H1 (cell line): ENCODE results near the gene BSN. TPM values are rescaled to one million over a fixed set of nuclear protein-coding genes. Genes with fewer than 3 reads are reported as not detected.

Source experiments
- CTCF ChIA-PET: fragments of 300-600 bp; sonication (Branson Sonifier 250); formaldehyde crosslinking; loops from one replicate; lab custom pipeline; 2021; ENCODE audit not compliant: partially characterized antibody; lab: Charles Lee
- POLR2A ChIA-PET: fragments of 300-600 bp; sonication (Branson Sonifier 250); formaldehyde crosslinking; loops from one replicate; lab custom pipeline; 2021; ENCODE audit warnings: inconsistent platforms; ENCODE audit not compliant: partially characterized antibody; lab: Charles Lee
- DNase-seq, 2 experiments: peaks; one replicate each; pipeline versions ENCODE4 v3.0.0 to v3.0.0-alpha.2; 2010 to 2022; ENCODE audit warnings: low spot score in 2 of 2, low read depth in 1 of 2, mixed read lengths in 1 of 2
- FAIRE-seq: peaks from 2 replicates; lab custom pipeline; 2011; peaks lifted over from hg19 to GRCh38; lab: Jason Lieb, UNC
- H2AFZ ChIP-seq: 2 replicates; pipeline ENCODE4 v1.8.1; 2012; ENCODE audit warnings: low read length, inconsistent platforms
- H2AK5ac ChIP-seq: 2 replicates; pipeline ENCODE4 v1.6.1; 2013; ENCODE audit warnings: low read depth, low read length
- H2BK120ac ChIP-seq: replicated peaks from 2 replicates; pipeline ENCODE3; 2013; ENCODE audit warnings: low read depth, low read length, inconsistent platforms
- H2BK12ac ChIP-seq: 2 replicates; pipeline ENCODE4 v1.6.1; 2013; ENCODE audit warnings: low read depth, low read length
- H2BK15ac ChIP-seq: 2 replicates; pipeline ENCODE4 v1.6.1; 2013; ENCODE audit warnings: low read length
- H2BK20ac ChIP-seq: 2 replicates; pipeline ENCODE4 v1.6.1; 2013; ENCODE audit warnings: low read length
- H2BK5ac ChIP-seq: 2 replicates; pipeline ENCODE4 v1.6.1; 2013; ENCODE audit warnings: low read depth, low read length
- H3K14ac ChIP-seq: 2 replicates; pipeline ENCODE4 v1.6.1; 2013; ENCODE audit warnings: inconsistent platforms; ENCODE audit not compliant: insufficient read length
- H3K18ac ChIP-seq: 2 replicates; pipeline ENCODE4 v1.6.1; 2013; ENCODE audit warnings: low read length; ENCODE audit errors: extremely low read depth
- H3K23ac ChIP-seq: 2 replicates; pipeline ENCODE4 v1.6.1; 2013; ENCODE audit warnings: inconsistent platforms; ENCODE audit not compliant: insufficient read length
- H3K23me2 ChIP-seq: 2 replicates; pipeline ENCODE4 v1.6.1; 2013; ENCODE audit warnings: low read depth, low read length
- H3K27ac ChIP-seq: 2 replicates; pipeline ENCODE4 v1.6.1; 2011; ENCODE audit warnings: low read depth, low read length, inconsistent platforms
- H3K27me3 ChIP-seq, 4 experiments: replicated peaks in 1 of 4; 1 replicate in 1 of 4; 2 replicates in 3 of 4; pipeline versions ENCODE4 v1.6.1 to v1.8.1; 2011 to 2013; ENCODE audit warnings: low read length in 3 of 4, mild to moderate bottlenecking in 3 of 4, inconsistent platforms in 2 of 4, mixed read lengths in 2 of 4, moderate library complexity in 1 of 4; ENCODE audit not compliant: control insufficient read depth in 3 of 4, insufficient read depth in 3 of 4; ENCODE audit errors: extremely low read depth in 1 of 4
- H3K36me3 ChIP-seq, 4 experiments: 2 replicates each; pipeline versions ENCODE4 v1.6.1 to v1.8.1; 2011 to 2013; ENCODE audit warnings: mild to moderate bottlenecking in 4 of 4, low read length in 3 of 4, moderate library complexity in 2 of 4, control low read depth in 1 of 4, inconsistent platforms in 1 of 4; ENCODE audit not compliant: insufficient read depth in 4 of 4, control insufficient read depth in 2 of 4
- H3K4ac ChIP-seq: replicated peaks from 2 replicates; pipeline ENCODE3; 2013; ENCODE audit warnings: low read length, low read depth, mixed read lengths, inconsistent platforms; ENCODE audit not compliant: insufficient read length
- H3K4me1 ChIP-seq, 4 experiments: replicated peaks in 1 of 4; 1 replicate in 1 of 4; 2 replicates in 3 of 4; pipeline versions ENCODE4 v1.6.1 to v1.8.1; 2011 to 2013; ENCODE audit warnings: low read length in 3 of 4, inconsistent platforms in 2 of 4, mixed read lengths in 1 of 4; ENCODE audit not compliant: insufficient read depth in 4 of 4, control insufficient read depth in 3 of 4
- H3K4me2 ChIP-seq, 2 experiments: 2 replicates each; pipeline versions ENCODE4 v1.6.1 to v1.8.1; 2011 to 2013; ENCODE audit warnings: low read depth in 2 of 2, low read length in 2 of 2, control low read depth in 1 of 2, inconsistent platforms in 1 of 2, mild to moderate bottlenecking in 1 of 2; ENCODE audit not compliant: insufficient read depth in 1 of 2
- H3K4me3 ChIP-seq, 4 experiments: fragments of 200-600, 300-600 bp in 1 of 4; sonication (generic), shearing (Covaris generic), sonication (Bioruptor Twin) in 1 of 4; 2 replicates each; pipeline versions ENCODE4 v1.5.1 to v1.8.1; 2011 to 2016; ENCODE audit warnings: low read length in 4 of 4, low read depth in 3 of 4, control low read depth in 2 of 4, inconsistent platforms in 2 of 4, mild to moderate bottlenecking in 2 of 4, mixed read lengths in 1 of 4, moderate library complexity in 1 of 4; ENCODE audit not compliant: insufficient read depth in 2 of 4; ENCODE audit errors: extremely low read depth in 1 of 4
- H3K56ac ChIP-seq: replicated peaks from 2 replicates; pipeline ENCODE3; 2013; ENCODE audit warnings: low read depth, mild to moderate bottlenecking, mixed read lengths, low read length, inconsistent platforms; ENCODE audit not compliant: insufficient read length
- H3K79me1 ChIP-seq: 2 replicates; pipeline ENCODE4 v1.6.1; 2013; ENCODE audit warnings: low read depth, low read length, control low read depth
- H3K79me2 ChIP-seq, 2 experiments: 2 replicates each; pipeline versions ENCODE4 v1.6.1 to v1.8.1; 2012 to 2013; ENCODE audit warnings: low read length in 2 of 2, mild to moderate bottlenecking in 2 of 2, inconsistent platforms in 1 of 2; ENCODE audit not compliant: insufficient read depth in 2 of 2, control insufficient read depth in 1 of 2
- H3K9ac ChIP-seq, 4 experiments: replicated peaks in 1 of 4; 1 replicate in 1 of 4; 2 replicates in 3 of 4; pipeline versions ENCODE4 v1.6.1 to v1.8.1; 2011 to 2013; ENCODE audit warnings: low read depth in 3 of 4, low read length in 3 of 4, control low read depth in 2 of 4, mild to moderate bottlenecking in 2 of 4, moderate library complexity in 2 of 4, inconsistent platforms in 1 of 4; ENCODE audit errors: extremely low read depth in 1 of 4
- H3K9me3 ChIP-seq, 2 experiments: 2 replicates each; pipeline versions ENCODE4 v1.6.1 to v1.8.1; 2012 to 2013; ENCODE audit warnings: mild to moderate bottlenecking in 2 of 2, moderate library complexity in 2 of 2, control low read depth in 1 of 2, inconsistent platforms in 1 of 2, low read depth in 1 of 2, low read length in 1 of 2, mixed read lengths in 1 of 2; ENCODE audit not compliant: insufficient read depth in 2 of 2
- H4K20me1 ChIP-seq, 2 experiments: replicated peaks in 1 of 2; 2 replicates each; pipeline versions ENCODE3 to v1.8.1; 2011 to 2013; ENCODE audit warnings: inconsistent platforms in 2 of 2, low read length in 2 of 2, mild to moderate bottlenecking in 1 of 2; ENCODE audit not compliant: insufficient read depth in 2 of 2, control insufficient read depth in 1 of 2
- H4K5ac ChIP-seq: 2 replicates; pipeline ENCODE4 v1.6.1; 2013; ENCODE audit warnings: low read length, low read depth, mixed read lengths, inconsistent platforms; ENCODE audit not compliant: insufficient read length
- H4K8ac ChIP-seq: 2 replicates; pipeline ENCODE4 v1.8.0; 2013; ENCODE audit warnings: mild to moderate bottlenecking, moderate library complexity, low read length, inconsistent platforms; ENCODE audit not compliant: insufficient read depth; ENCODE audit errors: extremely low read depth
- H4K91ac ChIP-seq: replicated peaks from 2 replicates; pipeline ENCODE3; 2013; ENCODE audit warnings: low read length, mixed read lengths, inconsistent platforms; ENCODE audit not compliant: insufficient read length
- ATF3 ChIP-seq: IDR thresholded peaks from 2 replicates; pipeline ENCODE4 v1.6.1; 2011; ENCODE audit warnings: low read depth, mild to moderate bottlenecking, low read length; ENCODE audit not compliant: insufficient read depth
- BCL11A ChIP-seq, 2 experiments: IDR thresholded peaks; one replicate each; pipeline ENCODE4 v1.6.1; 2011; ENCODE audit warnings: low read depth in 2 of 2, low read length in 2 of 2, mild to moderate bottlenecking in 2 of 2
- HDAC6 ChIP-seq: IDR thresholded peaks from one replicate; pipeline ENCODE4 v1.7.1; 2012; ENCODE audit warnings: low read depth, mild to moderate bottlenecking, inconsistent platforms, low read length, moderate library complexity
- KDM1A ChIP-seq: fragments of 200-600, 300-600 bp; sonication (generic); IDR thresholded peaks from 2 replicates; pipeline ENCODE4 v1.7.1; 2016; ENCODE audit warnings: mild to moderate bottlenecking, low read length, borderline replicate concordance
- KDM4A ChIP-seq: IDR thresholded peaks from one replicate; pipeline ENCODE4 v1.7.1; 2012; ENCODE audit warnings: low read depth, mild to moderate bottlenecking, moderate library complexity, low read length, inconsistent platforms; ENCODE audit not compliant: severe bottlenecking
- MAFK ChIP-seq: IDR thresholded peaks from 2 replicates; pipeline ENCODE4 v1.6.1; 2012; ENCODE audit warnings: low read depth, mild to moderate bottlenecking, improper control_type of control experiment, low read length
- RNF2 ChIP-seq: fragments of 200-900, 300-1000 bp; sonication (generic); IDR thresholded peaks from 2 replicates; pipeline ENCODE4 v1.7.1; 2016; ENCODE audit warnings: borderline replicate concordance, low read depth, mild to moderate bottlenecking, antibody characterized with exemption, low read length; ENCODE audit not compliant: poor library complexity, severe bottlenecking; ENCODE audit errors: missing control alignments
- RXRA ChIP-seq: IDR thresholded peaks from 2 replicates; pipeline ENCODE4 v1.6.1; 2011; ENCODE audit warnings: low read depth, mild to moderate bottlenecking, low read length, moderate library complexity; ENCODE audit not compliant: insufficient read depth
- SIRT6 ChIP-seq: IDR thresholded peaks from one replicate; pipeline ENCODE4 v1.7.1; 2012; ENCODE audit warnings: low read length, inconsistent platforms
- SIX5 ChIP-seq: IDR thresholded peaks from 2 replicates; pipeline ENCODE4 v1.6.1; 2011; ENCODE audit warnings: mild to moderate bottlenecking, low read depth, low read length
- SUZ12 ChIP-seq: fragments of 200-600 bp; sonication (generic); IDR thresholded peaks from 2 replicates; pipeline ENCODE4 v1.6.1; 2012; ENCODE audit warnings: mild to moderate bottlenecking, inconsistent platforms, low read length, moderate library complexity, mixed read lengths
- TCF12 ChIP-seq: IDR thresholded peaks from 2 replicates; pipeline ENCODE4 v1.6.1; 2011; ENCODE audit warnings: low read depth, mild to moderate bottlenecking, low read length
- WGBS, 2 experiments: shearing (Covaris generic) in 1 of 2; methylation state at CpG; one replicate each; pipeline versions ENCODE4 v1.1.6 to v1.1.7; 2013 to 2015; ENCODE audit warnings: low lambda C conversion rate in 2 of 2, mixed read lengths in 2 of 2, inconsistent platforms in 1 of 2, low coverage in 1 of 2, missing lambda C conversion rate in 1 of 2; ENCODE audit not compliant: insufficient replicate concordance in 2 of 2, insufficient coverage in 1 of 2, insufficient read length in 1 of 2; ENCODE audit errors: extremely low coverage in 1 of 2, missing lambda C conversion rate in 1 of 2; 5-methylcytosine and 5-hydroxymethylcytosine counted together
- polyA plus RNA-seq, 7 experiments: library from polyadenylated mRNA; depleted of rRNA in 3 of 7; stranded (reverse) in 5 of 7; unstranded in 2 of 7; fragments of >200 nt in 5 of 7; fragments of 200-250 nt in 2 of 7; gene quantifications; 1 replicate in 5 of 7; 2 replicates in 1 of 7; 4 replicates in 1 of 7; pipeline versions ENCODE4 v1.2.1 to v1.2.3, GENCODE V29; 2011 to 2013; ENCODE audit warnings: missing spikeins in 2 of 7, mixed read lengths in 2 of 7
- total RNA-seq: library from RNA; stranded (reverse); fragmentation: NEBNext Ultra II Directional; extraction: Animal tissue kit (Norgen Biotek cat#: 25700); gene quantifications from 2 replicates; pipeline ENCODE4 v1.2.1, GENCODE V29; 2021
- TF ChIP-seq, protein P1 (sequence below): IDR thresholded peaks from 2 replicates; pipeline ENCODE4 v1.6.1; 2012; ENCODE audit warnings: inconsistent platforms

The BSN gene
- total and polyA plus RNA-seq, 2 of the 8 experiments (the other 6 are each of a cell fraction or from before 2014, with no cell fraction given) = 0.60 to 3.0 TPM

DNA sequence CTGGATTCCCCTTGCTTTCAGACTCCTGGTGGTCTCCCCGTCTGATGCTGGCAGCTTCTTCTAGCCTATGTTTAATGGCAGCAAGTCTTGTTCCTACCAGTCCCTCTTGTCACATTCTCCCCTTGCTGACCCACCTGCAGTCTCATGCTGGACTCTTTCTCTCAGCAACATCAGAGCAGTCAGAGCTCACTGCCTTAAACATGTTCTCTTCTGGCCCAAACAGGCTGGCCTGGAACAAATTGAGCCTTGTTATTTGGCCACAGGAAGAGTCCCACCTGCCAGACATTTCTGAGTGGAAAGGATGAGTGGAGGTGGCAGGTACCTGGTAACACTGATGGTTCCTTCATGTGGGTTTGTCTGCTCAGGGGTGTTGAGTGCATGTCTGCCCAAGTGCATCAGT lies 60.7 kb downstream of the BSN start:
- no peaks in the 10 kb centered on the region; a peak in 1 of 4 replicates for H3K9me3 ChIP-seq
- H4K20me1 ChIP-seq = no peaks in the 10 kb centered on the region
- H3K23ac ChIP-seq = no peak overlapping the region
- no peak overlapping the region for H2BK120ac ChIP-seq
- H3K27me3 ChIP-seq = no peaks in the 10 kb centered on the region; a peak in 1 of 7 replicates
- H4K91ac ChIP-seq = no peak overlapping the region
- no peak overlapping the region for H2AK5ac ChIP-seq
- no peak overlapping the region for H3K4me3 ChIP-seq
- H3K36me3 ChIP-seq = no peaks in the 10 kb centered on the region
- 0 out of 2 replicates have a peak overlapping the region, but pooled peaks have one; percentile 3 for H2BK12ac ChIP-seq
- H2BK5ac ChIP-seq = no peak overlapping the region
- no peak overlapping the region for H3K4me2 ChIP-seq
- H3K79me2 ChIP-seq = no peaks in the 10 kb centered on the region
- no peak overlapping the region for H3K18ac ChIP-seq
- 77% methylated on average over 1 of the region's 1 CpG; no CpG with 5 or more reads in 1 of the 2 experiments for WGBS, 2 experiments
- H2BK20ac ChIP-seq = no peak overlapping the region; the same call in 1 of the 2 replicates
- no peak overlapping the region for H3K14ac ChIP-seq
- no peaks in the 10 kb centered on the region for H3K23me2 ChIP-seq
- no peak overlapping the region for H3K4ac ChIP-seq
- peak overlapping the region; percentile 70; the same call in 1 of the 2 replicates for H4K8ac ChIP-seq
- no peak overlapping the region for H4K5ac ChIP-seq
- H2AFZ ChIP-seq = no peak overlapping the region
- H3K4me1 ChIP-seq = peaks cover 0 to 7% (median 4%) of the 10 kb centered on the region in 4 experiments; a peak in 4 of 7 replicates
- FAIRE-seq (no peak), DNase-seq (no peak)
- H3K79me1 ChIP-seq = no peaks in the 10 kb centered on the region
- ChIA-PET POLR2A (interaction anchor here (2.2 kb wide), 1 partner anchor 14 kb away, joined by 6 read pairs; no protein-coding TSS in a partner anchor), CTCF (interaction anchor here (1.0 to 1.2 kb wide), 3 partner anchors 42 to 76 kb away, joined by 3 to 4 read pairs (median 4); no protein-coding TSS in a partner anchor)
- no peak overlapping the region for H3K56ac ChIP-seq
- H3K27ac ChIP-seq = no peak overlapping the region
- no peak overlapping the region for H3K9ac ChIP-seq
- H2BK15ac ChIP-seq = no peak overlapping the region
- TF ChIP-seq ATF3 (no peak), RNF2 (no peak), HDAC6 (no peak), BCL11A (IDR thresholded peaks at IDR 0.05; ENCODE audit: low read depth in 2 of 2, low read length in 2 of 2) (no peak), KDM1A (no peak), KDM4A (no peak), SUZ12 (no peak), MAFK (no peak), TCF12 (no peak), SIX5 (no peak), SIRT6 (no peak), RXRA (no peak)
- TF ChIP-seq, protein P1, sequence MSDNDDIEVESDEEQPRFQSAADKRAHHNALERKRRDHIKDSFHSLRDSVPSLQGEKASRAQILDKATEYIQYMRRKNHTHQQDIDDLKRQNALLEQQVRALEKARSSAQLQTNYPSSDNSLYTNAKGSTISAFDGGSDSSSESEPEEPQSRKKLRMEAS = no peak
